HEK293 (cell line): ENCODE data around the gene HMG20A.

Source experiments
- CTCF ChIA-PET: fragments of 350-600 bp; formaldehyde crosslinking; extraction: SDS; loops from one replicate; lab custom pipeline; 2021; ENCODE audit warnings: antibody characterized with exemption; lab: Yijun Ruan, JAX
- POLR2A ChIA-PET: fragments of 300-600 bp; formaldehyde crosslinking; extraction: SDS; loops from one replicate; lab custom pipeline; 2020; ENCODE audit warnings: antibody characterized with exemption, inconsistent platforms; lab: Yijun Ruan, JAX
- H3K27ac ChIP-seq: fragments of 200-500 bp; sonication (Bioruptor generic); 2 replicates; pipeline ENCODE4 v1.5.1; 2014; ENCODE audit warnings: low read depth, low read length, control low read depth, inconsistent platforms; ENCODE audit errors: extremely low read depth
- H3K36me3 ChIP-seq, 2 experiments: fragments of 200-500 bp in 1 of 2; sonication (Bioruptor generic) in 1 of 2; 1 replicate in 1 of 2; 2 replicates in 1 of 2; pipeline ENCODE4 v1.5.1; 2014 to 2017; ENCODE audit warnings: inconsistent platforms in 2 of 2, low read length in 2 of 2; ENCODE audit not compliant: control insufficient read depth in 2 of 2, insufficient read depth in 1 of 2
- H3K4me1 ChIP-seq: fragments of 200-500 bp; sonication (Bioruptor generic); 2 replicates; pipeline ENCODE4 v1.5.1; 2014; ENCODE audit warnings: mild to moderate bottlenecking, low read length, inconsistent platforms; ENCODE audit not compliant: control insufficient read depth, insufficient read depth
- H3K4me3 ChIP-seq: 2 replicates; pipeline ENCODE4 v1.5.1; 2011; ENCODE audit warnings: low read depth, mild to moderate bottlenecking, control low read depth, low read length, moderate library complexity
- H3K9me3 ChIP-seq: fragments of 200-500 bp; sonication (Bioruptor generic); 2 replicates; pipeline ENCODE4 v1.5.1; 2014; ENCODE audit warnings: low read depth, low read length, inconsistent platforms; ENCODE audit not compliant: control insufficient read depth, insufficient read depth
- CTCF ChIP-seq: fragments of 450-650 bp; formaldehyde crosslinking; IDR thresholded peaks from 2 replicates; pipeline ENCODE4 v1.5.1; 2016; ENCODE audit warnings: missing biosample characterization, missing genetic modification characterization
- KLF7 ChIP-seq: fragments of 450-650 bp; formaldehyde crosslinking; IDR thresholded peaks from 2 replicates; pipeline ENCODE4 v1.5.1; 2016; ENCODE audit warnings: missing biosample characterization, missing genetic modification characterization, borderline replicate concordance
- KLF8 ChIP-seq: fragments of 450-650 bp; formaldehyde crosslinking; IDR thresholded peaks from 2 replicates; pipeline ENCODE4 v1.5.1; 2016; ENCODE audit warnings: missing biosample characterization, missing genetic modification characterization
- SP7 ChIP-seq: fragments of 450-650 bp; formaldehyde crosslinking; IDR thresholded peaks from 2 replicates; pipeline ENCODE4 v1.5.1; 2016; ENCODE audit warnings: missing biosample characterization, missing genetic modification characterization
- YY1 ChIP-seq: fragments of 450-650 bp; formaldehyde crosslinking; IDR thresholded peaks from 2 replicates; pipeline ENCODE4 v1.5.1; 2018; ENCODE audit warnings: missing biosample characterization, missing genetic modification characterization
- ZBTB49 ChIP-seq: fragments of 450-650 bp; formaldehyde crosslinking; IDR thresholded peaks from 2 replicates; pipeline ENCODE4 v1.5.1; 2016; ENCODE audit warnings: missing biosample characterization, missing genetic modification characterization, low read depth
- ZNF10 ChIP-seq: fragments of 450-650 bp; formaldehyde crosslinking; IDR thresholded peaks from 2 replicates; pipeline ENCODE4 v1.5.1; 2017; ENCODE audit warnings: missing biosample characterization, missing genetic modification characterization
- ZNF114 ChIP-seq: fragments of 450-650 bp; formaldehyde crosslinking; IDR thresholded peaks from 2 replicates; pipeline ENCODE4 v1.5.0; 2017; ENCODE audit warnings: missing biosample characterization, missing genetic modification characterization
- ZNF133 ChIP-seq: fragments of 450-650 bp; formaldehyde crosslinking; IDR thresholded peaks from 2 replicates; pipeline ENCODE4 v1.5.1; 2016; ENCODE audit warnings: missing biosample characterization, missing genetic modification characterization
- ZNF148 ChIP-seq: fragments of 450-650 bp; formaldehyde crosslinking; IDR thresholded peaks from 2 replicates; pipeline ENCODE4 v1.5.0; 2017; ENCODE audit warnings: missing biosample characterization, missing genetic modification characterization, borderline replicate concordance
- ZNF174 ChIP-seq: fragments of 450-650 bp; formaldehyde crosslinking; IDR thresholded peaks from 2 replicates; pipeline ENCODE4 v1.5.0; 2017; ENCODE audit warnings: missing biosample characterization, mild to moderate bottlenecking, missing genetic modification characterization
- ZNF274 ChIP-seq, 2 experiments: fragments of 200-500 bp in 1 of 2; fragments of 450-650 bp in 1 of 2; sonication (Bioruptor generic) in 1 of 2; formaldehyde crosslinking in 1 of 2; IDR thresholded peaks; 2 replicates each; pipeline versions ENCODE4 v1.5.1 to v1.6.1; 2014 to 2016; ENCODE audit warnings: borderline replicate concordance in 1 of 2, inconsistent platforms in 1 of 2, low read length in 1 of 2, missing biosample characterization in 1 of 2, missing genetic modification characterization in 1 of 2
- ZNF335 ChIP-seq: fragments of 450-650 bp; formaldehyde crosslinking; conservative IDR thresholded peaks from 2 replicates; pipeline ENCODE4 v1.5.1; 2016; ENCODE audit warnings: missing biosample characterization, missing genetic modification characterization
- ZNF350 ChIP-seq: fragments of 450-650 bp; formaldehyde crosslinking; IDR thresholded peaks from 2 replicates; pipeline ENCODE4 v1.5.0; 2017; ENCODE audit warnings: missing biosample characterization, mild to moderate bottlenecking, missing genetic modification characterization
- ZNF37A ChIP-seq: fragments of 450-650 bp; IDR thresholded peaks from 2 replicates; pipeline ENCODE4 v1.5.1; 2018; ENCODE audit warnings: missing biosample characterization, missing genetic modification characterization
- ZNF394 ChIP-seq: fragments of 450-650 bp; formaldehyde crosslinking; IDR thresholded peaks from 2 replicates; pipeline ENCODE4 v1.5.1; 2016; ENCODE audit warnings: missing biosample characterization, missing genetic modification characterization, mild to moderate bottlenecking, moderate library complexity, borderline replicate concordance
- ZNF423 ChIP-seq: fragments of 450-650 bp; formaldehyde crosslinking; IDR thresholded peaks from 2 replicates; pipeline ENCODE4 v1.5.1; 2016; ENCODE audit warnings: missing biosample characterization, missing genetic modification characterization
- ZNF510 ChIP-seq: fragments of 450-650 bp; formaldehyde crosslinking; IDR thresholded peaks from 2 replicates; pipeline ENCODE4 v1.5.1; 2018; ENCODE audit warnings: mild to moderate bottlenecking, missing genetic modification characterization, missing biosample characterization; ENCODE audit not compliant: insufficient replicate concordance
- ZNF530 ChIP-seq: fragments of 450-650 bp; formaldehyde crosslinking; IDR thresholded peaks from 2 replicates; pipeline ENCODE4 v1.5.1; 2016; ENCODE audit warnings: low read depth, missing biosample characterization, missing genetic modification characterization
- ZNF585B ChIP-seq: fragments of 450-650 bp; formaldehyde crosslinking; IDR thresholded peaks from 2 replicates; pipeline ENCODE4 v1.5.1; 2016; ENCODE audit warnings: missing biosample characterization, missing genetic modification characterization
- ZNF645 ChIP-seq: fragments of 450-650 bp; formaldehyde crosslinking; IDR thresholded peaks from 2 replicates; pipeline ENCODE4; 2016; ENCODE audit warnings: missing biosample characterization, missing genetic modification characterization
- ZNF654 ChIP-seq: fragments of 450-650 bp; formaldehyde crosslinking; IDR thresholded peaks from 2 replicates; pipeline ENCODE4 v1.5.1; 2016; ENCODE audit warnings: low read depth, missing biosample characterization, missing genetic modification characterization
- ZNF747 ChIP-seq: fragments of 450-650 bp; formaldehyde crosslinking; IDR thresholded peaks from 2 replicates; pipeline ENCODE4 v1.5.1; 2016; ENCODE audit warnings: missing biosample characterization, missing genetic modification characterization
- ZNF76 ChIP-seq: fragments of 450-650 bp; formaldehyde crosslinking; IDR thresholded peaks from 2 replicates; pipeline ENCODE4; 2016; ENCODE audit warnings: low read depth, missing biosample characterization, missing genetic modification characterization, borderline replicate concordance

Gene HMG20A

GRCh38 chr15:77476995-77477394 is 56.3 kb downstream of the HMG20A start (continued):
- TF ChIP-seq ZBTB49: no peak

GRCh38 chr15:77478051-77478450 is 57.4 kb downstream of the HMG20A start:
- ChIA-PET POLR2A (no interaction called here), CTCF (interaction anchor here (0.6 to 3.0 kb wide), 6 partner anchors 19 to 536 kb away, joined by 3 to 16 read pairs (median 4); no protein-coding TSS in a partner anchor)
- H3K36me3 ChIP-seq: peaks cover 52% of the 10 kb centered on the region in 2 experiments
- no peaks in the 10 kb centered on the region for H3K9me3 ChIP-seq
- TF ChIP-seq ZNF645: no peak
- no peak for TF ChIP-seq KLF8 (tag by site-specific recombination)
- TF ChIP-seq ZNF133: no peak
- no peak for TF ChIP-seq KLF7 (tag by site-specific recombination)
- TF ChIP-seq ZNF10 (tag by site-specific recombination): no peak
- no peak for TF ChIP-seq ZNF37A (tag by site-specific recombination)
- H3K4me3 ChIP-seq: no peak overlapping the region
- H3K27ac ChIP-seq: no peak overlapping the region
- H3K4me1 ChIP-seq: peaks cover 14% of the 10 kb centered on the region

- Histone ChIP-seq H3K4me3 (no peak overlapping the region), H3K4me1 (peaks cover 14% of the 10 kb centered on the region), H3K27ac (no peak overlapping the region), H3K9me3 (no peaks in the 10 kb centered on the region), H3K36me3 (peaks cover 48 to 57% of the 10 kb centered on the region in 2 experiments)
- ChIA-PET CTCF (interaction anchor here (0.9 to 3.0 kb wide), 2 partner anchors 18 to 64 kb away, joined by 6 to 16 read pairs; no protein-coding TSS in a partner anchor), POLR2A (no interaction called here)
- TF ChIP-seq ZNF114 (tag by site-specific recombination) (no peak), ZNF423 (tag by site-specific recombination) (no peak), ZNF654 (tag by site-specific recombination) (no peak), ZNF585B (tag by site-specific recombination) (no peak), ZNF148 (tag by site-specific recombination) (no peak), SP7 (tag by site-specific recombination) (no peak), ZNF174 (tag by site-specific recombination) (no peak), ZNF76 (no peak), ZNF747 (tag by site-specific recombination) (no peak), ZNF274 (IDR thresholded peaks at IDR 0.05; ENCODE audit: low read length) (no peak), ZNF274 (tag by site-specific recombination; IDR thresholded peaks at IDR 0.05; ENCODE audit: borderline replicate concordance) (no peak), ZNF394 (no peak), ZNF530 (no peak), ZNF350 (tag by site-specific recombination) (no peak), CTCF (tag by site-specific recombination) (no peak), YY1 (tag by site-specific recombination) (no peak), ZNF335 (tag by site-specific recombination) (no peak), ZNF510 (no peak)
Measured at GRCh38 chr15:77479015-77479414, 58.3 kb downstream of the HMG20A start.
